Testis (tissue), 3 donors: Measurements from ENCODE around the gene SLIT3. TPM values are rescaled to one million over a fixed set of nuclear protein-coding genes. Genes with fewer than 3 reads are reported as not detected.

ENCODE experiments used
- DNase-seq: peaks from one replicate; pipeline ENCODE4 v3.0.0-alpha.2; 2019
- H3K27ac ChIP-seq, 2 donors: fragments of 200-600 bp; sonication (generic); one replicate each; pipeline ENCODE4 v1.5.1; 2019
- H3K27me3 ChIP-seq: fragments of 200-600 bp; sonication (generic); one replicate; pipeline ENCODE4 v1.5.1; 2019
- H3K36me3 ChIP-seq: fragments of 200-600 bp; sonication (generic); one replicate; pipeline ENCODE4 v1.5.1; 2017; ENCODE audit warnings: low read depth; ENCODE audit errors: missing control alignments
- H3K4me1 ChIP-seq: fragments of 200-600 bp; sonication (generic); one replicate; pipeline ENCODE4 v1.5.1; 2019
- H3K4me3 ChIP-seq, 2 donors: fragments of 200-600 bp; sonication (generic); one replicate each; pipeline ENCODE4 v1.5.1; 2017 to 2019
- H3K9me3 ChIP-seq: fragments of 200-600 bp; sonication (generic); one replicate; pipeline ENCODE4 v1.5.1; 2017
- POLR2A ChIP-seq: fragments of 450-650 bp; IDR thresholded peaks from one replicate; pipeline ENCODE4 v1.6.1; 2017; ENCODE audit warnings: antibody characterized with exemption, mild to moderate bottlenecking, moderate library complexity
- WGBS, 2 donors: methylation state at CpG; one replicate each; pipeline ENCODE4 v1.1.5; 2018; 5-methylcytosine and 5-hydroxymethylcytosine counted together
- intact Hi-C: fragments of 100-400 bp; cut with DNase I; formaldehyde crosslinking; loops from one replicate; pipeline ENCODE4 v1.15.1; 2023; ENCODE audit warnings: low total_unique reads
- polyA plus RNA-seq: library from polyadenylated mRNA; stranded (reverse); fragments of 350-450 nt; fragmentation: Illumina TruSeq; extraction: RNeasy Lipid Tissue Mini Kit (QIAGEN cat#74804); gene quantifications from one replicate; pipeline ENCODE4 v1.2.3, GENCODE V29; 2014; ENCODE audit warnings: low read depth, low replicate concordance; ENCODE audit not compliant: insufficient read depth
- total RNA-seq, 2 donors: library from RNA; depleted of rRNA; stranded (reverse); fragments of >200 nt; gene quantifications; one replicate each; pipeline ENCODE4 v1.2.3, GENCODE V29; 2016
- TF ChIP-seq, protein P1 (sequence below), 3 experiments: fragments of 450-650 bp in 2 of 3; fragments of 200-600 bp in 1 of 3; sonication (generic) in 1 of 3; IDR thresholded peaks; one replicate each; pipeline ENCODE4 v1.5.1; 2016 to 2019; ENCODE audit warnings: antibody characterized with exemption in 3 of 3, mild to moderate bottlenecking in 2 of 3, moderate library complexity in 1 of 3

SLIT3 gene
- total and polyA plus RNA-seq, 3 donors from 2014 or later, result 4.8 to 23.2 (median 7.8) TPM

DNA sequence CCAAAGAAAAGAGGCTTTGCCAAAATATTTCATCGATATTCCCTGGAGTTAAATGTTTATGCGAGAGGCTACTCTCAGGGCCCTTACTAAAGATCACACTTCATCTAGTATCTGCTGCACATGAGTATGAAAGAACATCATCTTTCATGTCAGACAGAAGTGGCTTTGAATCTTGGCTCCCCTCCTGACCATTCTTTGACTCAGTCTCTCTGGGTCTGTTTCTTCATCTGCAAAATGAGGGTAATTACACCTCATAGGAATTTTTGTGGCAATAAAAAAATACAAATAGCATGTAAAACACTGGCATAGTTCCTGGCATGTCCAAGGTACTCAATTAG lies 58.1 kb downstream of the SLIT3 start:
- H3K27ac ChIP-seq, result no peak overlapping the region
- H3K36me3 ChIP-seq, result no peaks in the 10 kb centered on the region
- H3K9me3 ChIP-seq, result no peaks in the 10 kb centered on the region
- TF ChIP-seq POLR2A, result no peak
- TF ChIP-seq, protein P1, sequence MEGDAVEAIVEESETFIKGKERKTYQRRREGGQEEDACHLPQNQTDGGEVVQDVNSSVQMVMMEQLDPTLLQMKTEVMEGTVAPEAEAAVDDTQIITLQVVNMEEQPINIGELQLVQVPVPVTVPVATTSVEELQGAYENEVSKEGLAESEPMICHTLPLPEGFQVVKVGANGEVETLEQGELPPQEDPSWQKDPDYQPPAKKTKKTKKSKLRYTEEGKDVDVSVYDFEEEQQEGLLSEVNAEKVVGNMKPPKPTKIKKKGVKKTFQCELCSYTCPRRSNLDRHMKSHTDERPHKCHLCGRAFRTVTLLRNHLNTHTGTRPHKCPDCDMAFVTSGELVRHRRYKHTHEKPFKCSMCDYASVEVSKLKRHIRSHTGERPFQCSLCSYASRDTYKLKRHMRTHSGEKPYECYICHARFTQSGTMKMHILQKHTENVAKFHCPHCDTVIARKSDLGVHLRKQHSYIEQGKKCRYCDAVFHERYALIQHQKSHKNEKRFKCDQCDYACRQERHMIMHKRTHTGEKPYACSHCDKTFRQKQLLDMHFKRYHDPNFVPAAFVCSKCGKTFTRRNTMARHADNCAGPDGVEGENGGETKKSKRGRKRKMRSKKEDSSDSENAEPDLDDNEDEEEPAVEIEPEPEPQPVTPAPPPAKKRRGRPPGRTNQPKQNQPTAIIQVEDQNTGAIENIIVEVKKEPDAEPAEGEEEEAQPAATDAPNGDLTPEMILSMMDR (IDR thresholded peaks at IDR 0.05), result no peak
- DNase-seq, result no peak
- H3K27me3 ChIP-seq, result no peaks in the 10 kb centered on the region
- no peak overlapping the region for H3K4me3 ChIP-seq
- WGBS, 2 donors, result 73 to 83% methylated on average over 2 of the region's 2 CpGs
- no peaks in the 10 kb centered on the region for H3K4me1 ChIP-seq
- intact Hi-C loops, result no loop called here

DNA sequence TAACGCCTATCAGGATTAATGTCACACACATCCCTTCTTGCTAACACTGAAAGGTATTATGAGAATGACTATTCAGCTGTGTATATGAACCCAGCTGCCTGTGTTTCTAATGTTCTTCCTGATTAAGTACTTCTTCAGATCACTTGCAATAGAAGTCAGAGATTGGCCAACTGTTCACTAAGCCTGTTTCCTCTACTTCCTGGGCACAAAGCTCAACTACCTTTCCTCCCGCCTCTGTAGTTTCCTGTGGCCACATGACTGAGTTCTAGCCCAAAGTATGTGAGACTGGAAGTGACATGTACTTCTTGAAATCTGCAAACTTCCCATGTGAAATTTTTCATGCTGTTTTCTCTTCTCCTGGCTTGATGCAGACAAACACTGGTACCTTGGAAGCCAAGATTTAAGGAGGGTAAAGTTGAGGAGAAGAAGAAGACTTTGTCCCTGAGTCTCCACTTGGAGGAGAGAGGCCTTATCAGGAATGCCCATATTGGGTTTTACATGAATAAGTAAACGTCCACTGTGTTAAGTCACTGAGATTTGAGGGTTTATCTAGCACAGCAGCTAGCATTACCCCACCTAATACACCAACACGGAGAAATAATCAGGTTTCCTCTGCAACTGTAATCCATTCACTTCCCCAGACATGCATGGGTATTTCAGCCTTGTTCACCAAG lies 58.6 kb downstream of the SLIT3 start:
- 73 to 84% methylated on average over 4 of the region's 4 CpGs for WGBS, 2 donors
- TF ChIP-seq POLR2A, result no peak
- Histone ChIP-seq H3K4me3 (no peak overlapping the region), H3K9me3 (no peaks in the 10 kb centered on the region), H3K27ac (no peak overlapping the region), H3K36me3 (no peaks in the 10 kb centered on the region), H3K4me1 (no peaks in the 10 kb centered on the region), H3K27me3 (no peaks in the 10 kb centered on the region)
- no peak for DNase-seq
- intact Hi-C loops, result no loop called here

DNA sequence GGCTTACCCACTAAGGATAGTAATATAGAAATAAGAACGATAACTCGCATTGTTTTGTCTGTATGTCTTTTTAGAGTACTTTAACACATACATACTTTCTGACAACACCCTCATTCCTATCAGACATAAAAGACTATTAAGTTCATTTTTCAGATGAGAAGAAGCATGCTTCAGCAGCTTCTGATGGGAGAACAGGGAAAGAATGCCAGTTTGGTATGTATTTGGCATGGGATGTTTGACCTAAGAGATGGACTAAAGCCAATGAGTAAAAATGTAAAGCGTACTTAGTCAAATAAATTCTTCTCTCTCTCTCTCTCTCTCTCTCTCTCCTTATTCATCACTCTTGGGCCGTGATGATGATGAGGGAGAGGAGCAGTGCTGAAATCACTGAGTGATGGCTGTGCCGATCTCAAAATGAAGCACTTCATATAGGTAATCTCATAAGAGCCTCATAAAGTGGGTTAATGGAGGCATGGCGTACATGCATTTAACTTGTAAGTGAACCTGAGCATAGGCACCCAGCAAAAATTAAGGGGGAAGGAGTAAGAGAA lies 71.5 kb downstream of the SLIT3 start:
- no peaks in the 10 kb centered on the region for H3K9me3 ChIP-seq
- H3K36me3 ChIP-seq, result no peaks in the 10 kb centered on the region
- no peak for DNase-seq
- WGBS, 2 donors, result 81 to 86% methylated on average over 6 of the region's 6 CpGs
- no peaks in the 10 kb centered on the region for H3K27me3 ChIP-seq
- intact Hi-C loops, result no loop called here
- no peak overlapping the region for H3K27ac ChIP-seq
- H3K4me1 ChIP-seq, result no peaks in the 10 kb centered on the region
- TF ChIP-seq, protein P1 (IDR thresholded peaks at IDR 0.05), result no peak
- TF ChIP-seq POLR2A, result no peak
- H3K4me3 ChIP-seq, result no peak overlapping the region

DNA sequence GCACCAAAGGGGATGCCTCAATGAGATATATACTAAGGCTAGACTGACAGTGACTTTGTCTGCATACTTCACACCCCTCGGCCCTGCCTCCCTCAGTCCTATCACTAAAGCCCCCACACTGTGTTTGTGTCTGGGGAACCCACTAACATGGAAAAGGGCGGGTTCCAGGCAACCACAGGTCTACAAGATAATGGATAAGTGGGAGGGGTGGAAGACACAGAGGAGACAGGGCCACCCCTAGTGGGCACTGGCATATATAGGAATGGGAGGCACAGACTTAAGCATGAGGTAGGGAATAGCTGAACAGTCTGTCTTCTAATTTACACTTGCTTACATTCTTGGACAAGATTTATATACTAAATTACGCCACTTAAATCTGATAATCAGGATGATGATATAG lies 74.0 kb downstream of the SLIT3 start:
- intact Hi-C loops, result no loop called here
- WGBS, 2 donors, result 79 to 88% methylated on average over 3 of the region's 3 CpGs
- no peak for TF ChIP-seq POLR2A
- TF ChIP-seq, protein P1 (IDR thresholded peaks at IDR 0.05), result no peak

DNA sequence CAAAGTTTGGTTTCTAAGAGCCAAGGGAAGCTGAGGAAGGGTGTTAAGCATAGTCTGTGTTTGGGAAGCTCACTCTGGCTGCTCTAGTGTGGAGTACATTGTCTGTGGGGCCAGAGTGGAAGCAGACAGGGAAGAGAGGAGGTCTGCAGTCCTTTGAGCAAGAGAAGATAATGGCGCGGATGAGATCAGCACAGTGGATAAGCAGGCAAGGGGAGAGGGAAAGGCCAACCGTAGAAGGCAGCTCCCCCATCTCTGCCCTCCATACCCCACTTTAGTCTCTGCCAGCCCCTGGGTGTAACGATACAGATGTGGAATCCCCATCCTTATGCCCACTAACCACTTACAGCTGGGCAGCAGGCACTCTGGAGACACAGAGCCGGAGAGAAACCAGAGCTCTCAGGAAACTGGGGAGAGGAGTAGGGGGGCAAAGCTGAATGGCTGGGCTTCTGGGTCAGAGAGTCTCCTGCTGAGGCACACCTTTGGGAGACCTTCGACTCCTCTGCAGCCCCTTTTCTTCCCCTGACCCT lies 75.0 kb downstream of the SLIT3 start:
- no peaks in the 10 kb centered on the region for H3K27me3 ChIP-seq
- no peak overlapping the region for H3K27ac ChIP-seq
- intact Hi-C loops, result no loop called here
- H3K4me1 ChIP-seq, result no peaks in the 10 kb centered on the region
- no peaks in the 10 kb centered on the region for H3K36me3 ChIP-seq
- WGBS, 2 donors, result 79 to 98% methylated on average over 6 of the region's 6 CpGs
- H3K4me3 ChIP-seq, result no peak overlapping the region
- H3K9me3 ChIP-seq, result no peaks in the 10 kb centered on the region
- DNase-seq, result no peak
- no peak for TF ChIP-seq POLR2A
- TF ChIP-seq, protein P1 (IDR thresholded peaks at IDR 0.05), result no peak

More for the DNA sequence above, 74.0 kb downstream of the SLIT3 start:
- Histone ChIP-seq H3K27ac (no peak overlapping the region), H3K4me1 (no peaks in the 10 kb centered on the region), H3K9me3 (no peaks in the 10 kb centered on the region), H3K4me3 (no peak overlapping the region), H3K36me3 (no peaks in the 10 kb centered on the region), H3K27me3 (no peaks in the 10 kb centered on the region)
- no peak for DNase-seq
